NOMO-1 treated with dmso at 0.1 percent for 144 hours (cell line): ENCODE data around the gene MBTPS1.

Experiments used
- DNase-seq: peaks from one replicate; lab custom pipeline; 2025; ENCODE audit not compliant: unreplicated experiment; lab: John Stamatoyannopoulos, UW

The MBTPS1 gene

GRCh38 chr16:84040226-84040822, 76.4 kb downstream of the MBTPS1 start:
- DNase-seq, result no peak

- no peak for DNase-seq
Measured at GRCh38 chr16:84039696-84040095, 77.0 kb downstream of the MBTPS1 start.

GRCh38 chr16:84038469-84038868, 78.3 kb downstream of the MBTPS1 start:
- DNase-seq, result no peak

GRCh38 chr16:84036982-84037425, 79.7 kb downstream of the MBTPS1 start:
- no peak for DNase-seq

GRCh38 chr16:84036131-84036530, 80.6 kb downstream of the MBTPS1 start:
- DNase-seq, result no peak

- no peak for DNase-seq
Measured at GRCh38 chr16:84034516-84034915, 82.2 kb downstream of the MBTPS1 start.

GRCh38 chr16:84033251-84034195, 83.2 kb downstream of the MBTPS1 start:
- DNase-seq, result no peak

GRCh38 chr16:84032458-84033178, 84.1 kb downstream of the MBTPS1 start:
- DNase-seq, result no peak

- no peak for DNase-seq
Measured at GRCh38 chr16:84031556-84031955, 85.2 kb downstream of the MBTPS1 start.

- DNase-seq, result peak; percentile 20
Measured at GRCh38 chr16:84029297-84030047, 87.3 kb downstream of the MBTPS1 start.

- DNase-seq, result no peak
Measured at GRCh38 chr16:84027625-84028024, 89.1 kb downstream of the MBTPS1 start.

- DNase-seq, result no peak
Measured at GRCh38 chr16:84026606-84027005, 90.1 kb downstream of the MBTPS1 start.

- DNase-seq, result no peak
Measured at GRCh38 chr16:84024854-84025253, 91.9 kb downstream of the MBTPS1 start.

GRCh38 chr16:84022644-84023043, 94.1 kb downstream of the MBTPS1 start:
- DNase-seq, result no peak

GRCh38 chr16:84021488-84021887, 95.3 kb downstream of the MBTPS1 start:
- no peak for DNase-seq

GRCh38 chr16:84020353-84020752, 96.4 kb downstream of the MBTPS1 start:
- DNase-seq, result no peak

- no peak for DNase-seq
Measured at GRCh38 chr16:84018710-84019109, 98.0 kb downstream of the MBTPS1 start.

GRCh38 chr16:84016477-84016876, 100.3 kb downstream of the MBTPS1 start:
- no peak for DNase-seq

- DNase-seq, result no peak
Measured at GRCh38 chr16:84015399-84015798, 101.3 kb downstream of the MBTPS1 start.

GRCh38 chr16:84014570-84015327, 102.0 kb downstream of the MBTPS1 start:
- no peak for DNase-seq
